Measurements from ENCODE around the gene TUSC7.

Gene TUSC7

GRCh38 chr3:116759316-116759715, 49.7 kb downstream of the TUSC7 start:
- DNase-seq (ENCODE audit: low read depth, low spot score) = no peak
- TF ChIP-seq SUZ12 (IDR thresholded peaks at IDR 0.05; ENCODE audit: extremely low read depth, insufficient read depth, insufficient read length) (no peak), YY1 (IDR thresholded peaks at IDR 0.05; ENCODE audit: insufficient read depth, insufficient read length) (no peak)
- no peak overlapping the region for H3K4me3 ChIP-seq (ENCODE audit: insufficient read length, low read depth)
- H3K36me3 ChIP-seq (ENCODE audit: insufficient read depth, insufficient read length, low read length) = no peaks in the 10 kb centered on the region
- no peaks in the 10 kb centered on the region for H3K27me3 ChIP-seq (ENCODE audit: insufficient read depth, insufficient read length)
- no peaks in the 10 kb centered on the region for H3K9me3 ChIP-seq (ENCODE audit: insufficient read depth, low read length)
- no peak overlapping the region for H3K9ac ChIP-seq (ENCODE audit: insufficient read length, low read depth)
- no peaks in the 10 kb centered on the region for H3K4me1 ChIP-seq (ENCODE audit: insufficient read depth, insufficient read length)
